Endothelial cell of umbilical vein (primary cell): ENCODE measurements around the gene TOMM20. TPM values are rescaled to one million over a fixed set of nuclear protein-coding genes. Genes with fewer than 3 reads are reported as not detected.

Source experiments
- BruUV-seq: library from RNA; stranded (reverse); fragments of 400-500 nt; replicated peaks from 2 replicates; lab custom pipeline; 2021; lab: Mats Ljungman, UMichigan
- CTCF ChIA-PET: fragments of 300-600, 350-600 bp; sonication (Branson Sonifier 250); formaldehyde crosslinking; loops from one replicate; lab custom pipeline; 2021; ENCODE audit warnings: antibody characterized with exemption, inconsistent platforms; lab: Charles Lee
- POLR2A ChIA-PET: fragments of 300-600, 350-600 bp; sonication (Branson Sonifier 250); formaldehyde crosslinking; loops from one replicate; lab custom pipeline; 2021; ENCODE audit warnings: antibody characterized with exemption, inconsistent platforms; lab: Charles Lee
- DNase-seq: peaks from one replicate; pipeline ENCODE4 v3.0.0-alpha.2; 2011; ENCODE audit warnings: low read depth, low spot score
- FAIRE-seq: peaks from 2 replicates; lab custom pipeline; 2011; peaks lifted over from hg19 to GRCh38; lab: Jason Lieb, UNC
- H2AFZ ChIP-seq: 2 replicates; pipeline ENCODE4 v1.6.0; 2012; ENCODE audit warnings: low read depth, low read length, control low read depth, inconsistent platforms
- H3K27ac ChIP-seq: 2 replicates; pipeline ENCODE4 v1.5.1; 2011; ENCODE audit warnings: low read depth, mild to moderate bottlenecking, control low read depth, low read length, moderate library complexity; ENCODE audit not compliant: insufficient read depth
- H3K27me3 ChIP-seq, 2 experiments: 2 replicates each; pipeline versions ENCODE4 v1.6.0 to v1.6.1; 2011; ENCODE audit warnings: low read length in 2 of 2, mixed read lengths in 1 of 2; ENCODE audit not compliant: control insufficient read depth in 2 of 2, insufficient read depth in 2 of 2
- H3K36me3 ChIP-seq, 2 experiments: 2 replicates in 1 of 2; 3 replicates in 1 of 2; pipeline ENCODE4 v1.5.1; 2011; ENCODE audit warnings: low read length in 2 of 2, mild to moderate bottlenecking in 1 of 2, moderate library complexity in 1 of 2; ENCODE audit not compliant: control insufficient read depth in 2 of 2, insufficient read depth in 2 of 2; ENCODE audit errors: extremely low read depth in 1 of 2
- H3K4me1 ChIP-seq: 3 replicates; pipeline ENCODE4 v1.5.1; 2011; ENCODE audit warnings: mild to moderate bottlenecking, low read length; ENCODE audit not compliant: control insufficient read depth, insufficient read depth; ENCODE audit errors: extremely low read depth
- H3K4me2 ChIP-seq: 2 replicates; pipeline ENCODE4 v1.6.1; 2011; ENCODE audit warnings: low read length, control low read depth, mixed read lengths; ENCODE audit not compliant: insufficient read depth
- H3K4me3 ChIP-seq, 3 experiments: fragments of 200-600 bp in 1 of 3; sonication (generic), shearing (Covaris generic) in 1 of 3; replicated peaks in 1 of 3; 2 replicates each; pipeline ENCODE4 v1.5.1; 2011 to 2016; ENCODE audit warnings: control low read depth in 3 of 3, low read length in 3 of 3, mild to moderate bottlenecking in 2 of 3, inconsistent platforms in 1 of 3, low read depth in 1 of 3, moderate library complexity in 1 of 3; ENCODE audit not compliant: insufficient read depth in 1 of 3
- H3K79me2 ChIP-seq: 2 replicates; pipeline ENCODE4 v1.6.0; 2012; ENCODE audit warnings: low read length, inconsistent platforms; ENCODE audit not compliant: control insufficient read depth, insufficient read depth
- H3K9ac ChIP-seq: replicated peaks from 2 replicates; pipeline ENCODE3; 2011; ENCODE audit warnings: low read length, control low read depth; ENCODE audit not compliant: insufficient read depth; ENCODE audit errors: extremely low read depth
- H3K9me1 ChIP-seq: replicated peaks from 3 replicates; pipeline ENCODE4 v1.6.0; 2011; ENCODE audit warnings: mild to moderate bottlenecking, low read length; ENCODE audit not compliant: control insufficient read depth, insufficient read depth; ENCODE audit errors: extremely low read depth
- H3K9me3 ChIP-seq: replicated peaks from 2 replicates; pipeline ENCODE4 v1.5.1; 2012; ENCODE audit warnings: low read length, inconsistent platforms; ENCODE audit not compliant: control insufficient read depth, insufficient read depth
- H4K20me1 ChIP-seq: replicated peaks from 2 replicates; pipeline ENCODE3; 2011; ENCODE audit warnings: mild to moderate bottlenecking, low read length; ENCODE audit not compliant: control insufficient read depth, insufficient read depth; ENCODE audit errors: extremely low read depth
- EZH2 ChIP-seq: IDR thresholded peaks from 2 replicates; pipeline ENCODE4 v1.6.1; 2012; ENCODE audit warnings: borderline replicate concordance, low read depth, mild to moderate bottlenecking, moderate library complexity, low read length, inconsistent platforms; ENCODE audit not compliant: severe bottlenecking
- FOS ChIP-seq: IDR thresholded peaks from 2 replicates; pipeline ENCODE4 v1.6.1; 2011; ENCODE audit warnings: mild to moderate bottlenecking, low read length, moderate library complexity, borderline replicate concordance; ENCODE audit not compliant: insufficient read depth
- GATA2 ChIP-seq: IDR thresholded peaks from 2 replicates; pipeline ENCODE4 v1.7.0; 2011; ENCODE audit warnings: low read depth, mild to moderate bottlenecking, moderate library complexity, mixed read lengths, low read length; ENCODE audit not compliant: insufficient read length, insufficient read depth
- JUN ChIP-seq: IDR thresholded peaks from 2 replicates; pipeline ENCODE4 v1.6.1; 2011; ENCODE audit warnings: borderline replicate concordance, low read depth; ENCODE audit not compliant: insufficient read length, insufficient read depth
- MAX ChIP-seq: IDR thresholded peaks from 2 replicates; pipeline ENCODE4 v1.6.1; 2011; ENCODE audit not compliant: insufficient read depth, insufficient read length
- MYC ChIP-seq: IDR thresholded peaks from one replicate; pipeline ENCODE4 v1.6.1; 2011; ENCODE audit warnings: mild to moderate bottlenecking, low read depth, low read length
- POLR2A ChIP-seq: IDR thresholded peaks from 2 replicates; pipeline ENCODE4 v1.6.1; 2012; ENCODE audit warnings: low read depth, mild to moderate bottlenecking, control low read depth, low read length
- POLR2AphosphoS5 ChIP-seq: IDR thresholded peaks from 2 replicates; pipeline ENCODE4 v1.6.1; 2012; ENCODE audit warnings: low read depth, mild to moderate bottlenecking, control low read depth, low read length, moderate library complexity; ENCODE audit not compliant: insufficient read depth
- dilution Hi-C: fragments of 300-500 bp; cut with MboI; formaldehyde crosslinking; loops from one replicate; pipeline ENCODE4 v1.15.0; 2019; ENCODE audit warnings: low sequenced_read_pairs; ENCODE audit not compliant: extremely low pct_ligation_motif_present
- intact Hi-C: fragments of 100-400 bp; cut with micrococcal nuclease; formaldehyde crosslinking; loops from one replicate; pipeline ENCODE4 v1.10.0; 2022
- polyA plus RNA-seq, 4 experiments: library from polyadenylated mRNA; depleted of rRNA in 3 of 4; stranded (reverse) in 3 of 4; unstranded in 1 of 4; fragments of >200 nt; gene quantifications; 2 replicates each; pipeline versions ENCODE4 v1.2.1 to v1.2.3, GENCODE V29; 2011 to 2012; ENCODE audit warnings: missing spikeins in 1 of 4
- total RNA-seq: library from RNA; stranded (reverse); gene quantifications from 2 replicates; pipeline ENCODE4 v1.2.3, GENCODE V29; 2021
- TF ChIP-seq, protein P1 (sequence below), 2 donors: IDR thresholded peaks; 1 replicate in 1 of 2; 2 replicates in 1 of 2; pipeline ENCODE4 v1.5.1; 2011; ENCODE audit warnings: low read length in 2 of 2, mild to moderate bottlenecking in 2 of 2, moderate library complexity in 2 of 2, control low read depth in 1 of 2, inconsistent platforms in 1 of 2, low read depth in 1 of 2; ENCODE audit not compliant: insufficient read depth in 1 of 2; ENCODE audit errors: extremely low read depth in 1 of 2

Gene TOMM20
- total and polyA plus RNA-seq, 2 donors (not counting 3 experiments of a cell fraction or from before 2014, with no cell fraction given): 42.5 to 98.4 TPM

GRCh38 chr1:235157150-235157549 lies 28.5 kb upstream of the TOMM20 start:
- dilution Hi-C loops: no loop called here
- Histone ChIP-seq H3K27ac (no peak overlapping the region), H3K4me2 (no peak overlapping the region), H2AFZ (no peak overlapping the region), H3K9me3 (no peaks in the 10 kb centered on the region), H3K4me1 (peaks cover 4% of the 10 kb centered on the region), H3K4me3 (no peak overlapping the region), H4K20me1 (no peaks in the 10 kb centered on the region), H3K9me1 (no peaks in the 10 kb centered on the region), H3K9ac (no peak overlapping the region), H3K27me3 (no peaks in the 10 kb centered on the region), H3K36me3 (peaks cover 8 to 12% of the 10 kb centered on the region in 2 experiments), H3K79me2 (peaks cover 25% of the 10 kb centered on the region)
- DNase-seq (no peak), FAIRE-seq (no peak)
- no peak for TF ChIP-seq GATA2
- ChIA-PET CTCF (interaction anchor here (1.0 kb wide), 1 partner anchor 259 kb away, joined by 5 read pairs; no protein-coding TSS in a partner anchor), POLR2A (no interaction called here)
- intact Hi-C loops: no loop called here
- no TSS peak for BruUV-seq

- ChIA-PET POLR2A (interaction anchor here (0.6 kb wide), 1 partner anchor 320 kb away, joined by 4 read pairs; no protein-coding TSS in a partner anchor), CTCF (interaction anchor here (0.9 to 1.3 kb wide), 4 partner anchors 18 to 260 kb away, joined by 3 to 5 read pairs (median 3); no protein-coding TSS in a partner anchor)
- intact Hi-C loops: no loop called here
- Histone ChIP-seq H3K79me2 (peaks cover 25% of the 10 kb centered on the region), H3K4me3 (no peak overlapping the region), H3K36me3 (peaks cover 8 to 12% of the 10 kb centered on the region in 2 experiments), H3K9me1 (no peaks in the 10 kb centered on the region), H3K9me3 (no peaks in the 10 kb centered on the region), H3K4me2 (no peak overlapping the region), H3K4me1 (peaks cover 4% of the 10 kb centered on the region), H4K20me1 (no peaks in the 10 kb centered on the region), H3K27ac (no peak overlapping the region), H2AFZ (no peak overlapping the region), H3K9ac (no peak overlapping the region), H3K27me3 (no peaks in the 10 kb centered on the region)
- no TSS peak for BruUV-seq
- TF ChIP-seq POLR2AphosphoS5 (no peak), EZH2 (no peak), GATA2 (no peak), MYC (no peak), FOS (no peak), POLR2A (no peak), MAX (no peak), JUN (no peak)
- TF ChIP-seq, protein P1, sequence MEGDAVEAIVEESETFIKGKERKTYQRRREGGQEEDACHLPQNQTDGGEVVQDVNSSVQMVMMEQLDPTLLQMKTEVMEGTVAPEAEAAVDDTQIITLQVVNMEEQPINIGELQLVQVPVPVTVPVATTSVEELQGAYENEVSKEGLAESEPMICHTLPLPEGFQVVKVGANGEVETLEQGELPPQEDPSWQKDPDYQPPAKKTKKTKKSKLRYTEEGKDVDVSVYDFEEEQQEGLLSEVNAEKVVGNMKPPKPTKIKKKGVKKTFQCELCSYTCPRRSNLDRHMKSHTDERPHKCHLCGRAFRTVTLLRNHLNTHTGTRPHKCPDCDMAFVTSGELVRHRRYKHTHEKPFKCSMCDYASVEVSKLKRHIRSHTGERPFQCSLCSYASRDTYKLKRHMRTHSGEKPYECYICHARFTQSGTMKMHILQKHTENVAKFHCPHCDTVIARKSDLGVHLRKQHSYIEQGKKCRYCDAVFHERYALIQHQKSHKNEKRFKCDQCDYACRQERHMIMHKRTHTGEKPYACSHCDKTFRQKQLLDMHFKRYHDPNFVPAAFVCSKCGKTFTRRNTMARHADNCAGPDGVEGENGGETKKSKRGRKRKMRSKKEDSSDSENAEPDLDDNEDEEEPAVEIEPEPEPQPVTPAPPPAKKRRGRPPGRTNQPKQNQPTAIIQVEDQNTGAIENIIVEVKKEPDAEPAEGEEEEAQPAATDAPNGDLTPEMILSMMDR (IDR thresholded peaks at IDR 0.05; ENCODE audit: extremely low read depth in 1 of 2, insufficient read depth in 1 of 2, low read depth in 1 of 2, low read length in 2 of 2): no peak
- dilution Hi-C loops: no loop called here
- DNase-seq: no peak
- FAIRE-seq: no peak
These were observed 28.1 kb upstream of the TOMM20 start for GRCh38 chr1:235156740-235157139.
